ENCODE data around the gene DLG5. TPM values are rescaled to one million over a fixed set of nuclear protein-coding genes. Genes with fewer than 3 reads are reported as not detected.

DLG5 gene
- total and polyA plus RNA-seq, 2 donors (not counting 1 experiment from before 2014, with no cell fraction given), result 0.51 to 0.54 TPM

- no peak overlapping the region for H3K4me3 Mint-ChIP-seq
- 82% methylated on average over 3 of the region's 7 CpGs for WGBS (ENCODE audit: insufficient coverage)
- CTCF ChIA-PET, result interaction anchor here (1.4 kb wide), 1 partner anchor 12 kb away, joined by 5 read pairs; no protein-coding TSS in a partner anchor
Observed at GRCh38 chr10:77859200-77859864, 67.2 kb downstream of the DLG5 start.

DNA sequence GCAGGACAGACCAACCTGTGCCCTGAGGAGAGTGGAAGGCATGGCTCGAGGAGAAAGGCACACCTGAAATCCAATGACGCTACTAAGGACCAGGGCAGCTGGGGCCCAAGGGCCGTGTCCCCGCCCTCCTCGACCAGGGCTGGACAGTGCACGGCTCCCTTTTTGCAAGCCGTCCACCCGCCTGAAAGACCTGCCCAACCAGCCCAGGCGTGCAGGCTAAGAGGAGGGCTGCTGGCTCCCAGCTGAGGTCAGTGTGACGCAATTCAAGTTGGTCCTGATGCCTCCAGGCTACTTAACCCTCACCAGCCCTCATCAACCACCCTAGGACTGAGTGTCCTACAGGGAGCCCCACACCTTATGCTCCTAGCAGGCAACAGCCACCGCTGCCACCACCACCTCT lies 69.3 kb downstream of the DLG5 start:
- Histone ChIP-seq H3K4me2 (replicated peaks; ENCODE audit: low read depth, low read length, poor library complexity, severe bottlenecking) (no peak overlapping the region), H3K4me3 (ENCODE audit: control extremely low read depth in 1 of 5, extremely low read depth in 1 of 5, insufficient read depth in 1 of 5, low read depth in 2 of 5, low read length in 4 of 5) (no peak overlapping the region), H3K27me3 (replicated peaks in 1 of 4; ENCODE audit: control extremely low read depth in 1 of 4, control insufficient read depth in 3 of 4, insufficient read depth in 4 of 4, low read length in 3 of 4) (no peaks in the 10 kb centered on the region), H3K9ac (ENCODE audit: low read length) (no peak overlapping the region), H4K20me1 (ENCODE audit: control insufficient read depth, insufficient read depth, low read length, poor library complexity, severe bottlenecking) (no peaks in the 10 kb centered on the region), H3K27ac (ENCODE audit: low read length in 2 of 2) (no peak overlapping the region), H3K4me1 (ENCODE audit: control insufficient read depth in 2 of 2, insufficient read depth in 2 of 2, low read length in 2 of 2) (no peaks in the 10 kb centered on the region), H2AFZ (ENCODE audit: insufficient read depth, low read depth, low read length, poor library complexity, severe bottlenecking) (no peak overlapping the region), H3K36me3 (replicated peaks in 1 of 2; ENCODE audit: control extremely low read depth in 1 of 2, control insufficient read depth in 1 of 2, extremely low read depth in 1 of 2, insufficient read depth in 2 of 2, low read length in 1 of 2) (no peaks in the 10 kb centered on the region), H3K9me3 (ENCODE audit: control extremely low read depth in 1 of 3, control insufficient read depth in 2 of 3, insufficient read depth in 1 of 3, low read length in 2 of 3) (no peaks in the 10 kb centered on the region), H3K79me2 (ENCODE audit: control insufficient read depth, insufficient read depth, low read length) (no peaks in the 10 kb centered on the region)
- Mint-ChIP-seq H3K27ac (no peak overlapping the region), H3K27me3 (no peaks in the 10 kb centered on the region), H3K4me1 (no peaks in the 10 kb centered on the region), H3K4me3 (no peak overlapping the region), H3K9me3 (ENCODE audit: insufficient read depth) (no peaks in the 10 kb centered on the region)
- intact Hi-C loops (cut with micrococcal nuclease), result no loop called here
- 95% methylated on average over 11 of the region's 11 CpGs for WGBS (ENCODE audit: insufficient coverage)
- TF ChIP-seq, protein P1, sequence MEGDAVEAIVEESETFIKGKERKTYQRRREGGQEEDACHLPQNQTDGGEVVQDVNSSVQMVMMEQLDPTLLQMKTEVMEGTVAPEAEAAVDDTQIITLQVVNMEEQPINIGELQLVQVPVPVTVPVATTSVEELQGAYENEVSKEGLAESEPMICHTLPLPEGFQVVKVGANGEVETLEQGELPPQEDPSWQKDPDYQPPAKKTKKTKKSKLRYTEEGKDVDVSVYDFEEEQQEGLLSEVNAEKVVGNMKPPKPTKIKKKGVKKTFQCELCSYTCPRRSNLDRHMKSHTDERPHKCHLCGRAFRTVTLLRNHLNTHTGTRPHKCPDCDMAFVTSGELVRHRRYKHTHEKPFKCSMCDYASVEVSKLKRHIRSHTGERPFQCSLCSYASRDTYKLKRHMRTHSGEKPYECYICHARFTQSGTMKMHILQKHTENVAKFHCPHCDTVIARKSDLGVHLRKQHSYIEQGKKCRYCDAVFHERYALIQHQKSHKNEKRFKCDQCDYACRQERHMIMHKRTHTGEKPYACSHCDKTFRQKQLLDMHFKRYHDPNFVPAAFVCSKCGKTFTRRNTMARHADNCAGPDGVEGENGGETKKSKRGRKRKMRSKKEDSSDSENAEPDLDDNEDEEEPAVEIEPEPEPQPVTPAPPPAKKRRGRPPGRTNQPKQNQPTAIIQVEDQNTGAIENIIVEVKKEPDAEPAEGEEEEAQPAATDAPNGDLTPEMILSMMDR (IDR thresholded peaks at IDR 0.05), result no peak
- no peak for TF ChIP-seq EZH2 (IDR thresholded peaks at IDR 0.05; ENCODE audit: borderline replicate concordance, insufficient read depth, low read depth, low read length, poor library complexity, severe bottlenecking)
- no peak for DNase-seq
- ChIA-PET POLR2A (no interaction called here), CTCF (no interaction called here)
- no peak for ATAC-seq (ENCODE audit: low read depth)

More at GRCh38 chr10:77859200-77859864, 67.2 kb downstream of the DLG5 start:
- Histone ChIP-seq H4K20me1 (ENCODE audit: control insufficient read depth, insufficient read depth, low read length, poor library complexity, severe bottlenecking) (no peaks in the 10 kb centered on the region), H3K9me3 (ENCODE audit: control extremely low read depth in 1 of 3, control insufficient read depth in 2 of 3, insufficient read depth in 1 of 3, low read length in 2 of 3) (no peaks in the 10 kb centered on the region), H3K36me3 (replicated peaks in 1 of 2; ENCODE audit: control extremely low read depth in 1 of 2, control insufficient read depth in 1 of 2, extremely low read depth in 1 of 2, insufficient read depth in 2 of 2, low read length in 1 of 2) (no peaks in the 10 kb centered on the region), H3K4me2 (replicated peaks; ENCODE audit: low read depth, low read length, poor library complexity, severe bottlenecking) (no peak overlapping the region), H3K79me2 (ENCODE audit: control insufficient read depth, insufficient read depth, low read length) (no peaks in the 10 kb centered on the region), H3K4me1 (ENCODE audit: control insufficient read depth in 2 of 2, insufficient read depth in 2 of 2, low read length in 2 of 2) (no peaks in the 10 kb centered on the region), H3K9ac (ENCODE audit: low read length) (no peak overlapping the region), H3K4me3 (ENCODE audit: control extremely low read depth in 1 of 5, extremely low read depth in 1 of 5, insufficient read depth in 1 of 5, low read depth in 2 of 5, low read length in 4 of 5) (no peak overlapping the region), H3K27ac (ENCODE audit: low read length in 2 of 2) (no peak overlapping the region), H2AFZ (ENCODE audit: insufficient read depth, low read depth, low read length, poor library complexity, severe bottlenecking) (no peak overlapping the region), H3K27me3 (replicated peaks in 1 of 4; ENCODE audit: control extremely low read depth in 1 of 4, control insufficient read depth in 3 of 4, insufficient read depth in 4 of 4, low read length in 3 of 4) (peaks cover 0 to 2% (median 0%) of the 10 kb centered on the region in 4 experiments)
- Mint-ChIP-seq H3K27ac (no peak overlapping the region), H3K27me3 (no peaks in the 10 kb centered on the region), H3K9me3 (ENCODE audit: insufficient read depth) (no peaks in the 10 kb centered on the region), H3K4me1 (no peaks in the 10 kb centered on the region)
- TF ChIP-seq EZH2 (IDR thresholded peaks at IDR 0.05; ENCODE audit: borderline replicate concordance, insufficient read depth, low read depth, low read length, poor library complexity, severe bottlenecking), result no peak
- TF ChIP-seq, protein P1 (IDR thresholded peaks at IDR 0.05), result no peak
- DNase-seq (no peak), ATAC-seq (ENCODE audit: low read depth) (no peak)
- intact Hi-C loops (cut with micrococcal nuclease), result no loop called here
- POLR2A ChIA-PET, result no interaction called here
